ENCODE measurements around the gene INMT. TPM values are rescaled to one million over a fixed set of nuclear protein-coding genes. Genes with fewer than 3 reads are reported as not detected.
"Not testable (repeated sequence)": the region's sequence is repeated elsewhere in the genome, so short reads cannot be mapped to it uniquely, and the experiment has no call there.

Gene INMT
- total RNA-seq, 2 donors from 2014 or later: 30.4 to 48.1 TPM

GRCh38 chr7:30717181-30717580, 34.8 kb upstream of the INMT start:
- no peaks in the 10 kb centered on the region for H3K9me3 ChIP-seq
- H3K36me3 ChIP-seq (replicated peaks in 1 of 2; ENCODE audit: insufficient read depth in 1 of 2, low read depth in 2 of 2): no peaks in the 10 kb centered on the region
- DNase-seq (no peak), ATAC-seq (no peak)
- intact Hi-C loops (cut with DNase I): no loop called here
- H3K4me3 ChIP-seq: no peak overlapping the region
- H3K4me1 ChIP-seq: no peaks in the 10 kb centered on the region
- H3K27me3 ChIP-seq: no peaks in the 10 kb centered on the region
- no peak overlapping the region for H3K27ac ChIP-seq
- TF ChIP-seq POLR2A (IDR thresholded peaks at IDR 0.05) (no peak), CTCF (IDR thresholded peaks at IDR 0.05) (peak in 1 of 7 experiments; percentile 1)
- WGBS, 2 donors: 82 to 90% methylated on average over 2 of the region's 2 CpGs

- H3K36me3 ChIP-seq (replicated peaks in 1 of 2; ENCODE audit: insufficient read depth in 1 of 2, low read depth in 2 of 2); H3K4me1 ChIP-seq; H3K4me3 ChIP-seq; DNase-seq; H3K27me3 ChIP-seq; H3K9me3 ChIP-seq; ATAC-seq; H3K27ac ChIP-seq; intact Hi-C loops (cut with DNase I): not testable (repeated sequence)
- 78 to 83% methylated on average over 2 of the region's 2 CpGs for WGBS, 2 donors
Observed at GRCh38 chr7:30719434-30719833, 32.5 kb upstream of the INMT start.

GRCh38 chr7:30721211-30721610, 30.7 kb upstream of the INMT start:
- no peak for DNase-seq
- Histone ChIP-seq H3K4me1 (no peaks in the 10 kb centered on the region), H3K9me3 (no peaks in the 10 kb centered on the region), H3K27me3 (no peaks in the 10 kb centered on the region), H3K36me3 (replicated peaks in 1 of 2; ENCODE audit: insufficient read depth in 1 of 2, low read depth in 2 of 2) (no peaks in the 10 kb centered on the region), H3K27ac (no peak overlapping the region), H3K4me3 (no peak overlapping the region)
- TF ChIP-seq CTCF (IDR thresholded peaks at IDR 0.05): no peak
- WGBS, 2 donors: 86 to 100% methylated on average over 1 of the region's 1 CpG
- intact Hi-C loops (cut with DNase I): no loop called here
- no peak for ATAC-seq

GRCh38 chr7:30722187-30722586, 29.7 kb upstream of the INMT start:
- no peaks in the 10 kb centered on the region for H3K9me3 ChIP-seq
- no peak for DNase-seq

GRCh38 chr7:30722671-30723070, 29.3 kb upstream of the INMT start:
- TF ChIP-seq POLR2A (IDR thresholded peaks at IDR 0.05) (no peak), CTCF (IDR thresholded peaks at IDR 0.05) (no peak)
- Histone ChIP-seq H3K27ac (no peak overlapping the region), H3K4me3 (no peak overlapping the region), H3K9me3 (no peaks in the 10 kb centered on the region), H3K36me3 (replicated peaks in 1 of 2; ENCODE audit: insufficient read depth in 1 of 2, low read depth in 2 of 2) (no peaks in the 10 kb centered on the region), H3K4me1 (no peaks in the 10 kb centered on the region), H3K27me3 (no peaks in the 10 kb centered on the region)
- ATAC-seq (no peak), DNase-seq (no peak)
- intact Hi-C loops (cut with DNase I): no loop called here

More at GRCh38 chr7:30722187-30722586, 29.7 kb upstream of the INMT start:
- no peak for ATAC-seq
- no peaks in the 10 kb centered on the region for H3K36me3 ChIP-seq (replicated peaks in 1 of 2; ENCODE audit: insufficient read depth in 1 of 2, low read depth in 2 of 2)
- no peak for TF ChIP-seq CTCF (IDR thresholded peaks at IDR 0.05)
- TF ChIP-seq POLR2A (IDR thresholded peaks at IDR 0.05): no peak
- H3K4me3 ChIP-seq: no peak overlapping the region
- H3K27ac ChIP-seq: no peak overlapping the region
- intact Hi-C loops (cut with DNase I): no loop called here
- 79 to 86% methylated on average over 2 of the region's 2 CpGs for WGBS, 2 donors
- H3K27me3 ChIP-seq: no peaks in the 10 kb centered on the region
- H3K4me1 ChIP-seq: no peaks in the 10 kb centered on the region

Measured in body of pancreas (tissue), 4 donors.